Skeletal muscle cell (primary cell): Measurements from ENCODE around the gene MICB.
A peak's percentile ranks its signal among the peaks of the same experiment; 100 is the strongest.
"Not testable (repeated sequence)": the region's sequence is repeated elsewhere in the genome, so short reads cannot be mapped to it uniquely, and the experiment has no call there.

Source experiments
- DNase-seq: peaks from one replicate; pipeline ENCODE4 v3.0.0-alpha.2; 2010; ENCODE audit warnings: low read depth
- H3K4me3 ChIP-seq: 2 replicates; pipeline ENCODE4 v1.5.1; 2011; ENCODE audit warnings: low read depth, mild to moderate bottlenecking, control low read depth, low read length, moderate library complexity

MICB gene

GRCh38 chr6:31473780-31474761 is 23.9 kb upstream of the MICB start:
- DNase-seq, result peak; percentile 27
- no peak overlapping the region for H3K4me3 ChIP-seq

- no peak for DNase-seq
These were observed 23.1 kb upstream of the MICB start for GRCh38 chr6:31474871-31475286.

GRCh38 chr6:31476515-31477139 is 21.3 kb upstream of the MICB start:
- DNase-seq, result no peak
- H3K4me3 ChIP-seq, result no peak overlapping the region

More at GRCh38 chr6:31474871-31475286, 23.1 kb upstream of the MICB start:
- no peak overlapping the region for H3K4me3 ChIP-seq

- H3K4me3 ChIP-seq, result no peak overlapping the region
- no peak for DNase-seq
These were observed 20.4 kb upstream of the MICB start for GRCh38 chr6:31477521-31477920.

GRCh38 chr6:31478186-31478950 is 19.6 kb upstream of the MICB start:
- no peak for DNase-seq

GRCh38 chr6:31479151-31479932 is 18.6 kb upstream of the MICB start:
- no peak for DNase-seq

More at GRCh38 chr6:31478186-31478950, 19.6 kb upstream of the MICB start:
- no peak overlapping the region for H3K4me3 ChIP-seq

GRCh38 chr6:31479933-31480535 is 17.9 kb upstream of the MICB start:
- DNase-seq, result no peak
- no peak overlapping the region for H3K4me3 ChIP-seq

More at GRCh38 chr6:31479151-31479932, 18.6 kb upstream of the MICB start:
- H3K4me3 ChIP-seq, result no peak overlapping the region

- no peak for DNase-seq
- H3K4me3 ChIP-seq, result no peak overlapping the region
These were observed 17.4 kb upstream of the MICB start for GRCh38 chr6:31480574-31480973.

GRCh38 chr6:31483392-31483791 is 14.6 kb upstream of the MICB start:
- no peak for DNase-seq
- H3K4me3 ChIP-seq, result no peak overlapping the region

GRCh38 chr6:31485055-31485454 is 12.9 kb upstream of the MICB start:
- H3K4me3 ChIP-seq, result no peak overlapping the region
- no peak for DNase-seq

GRCh38 chr6:31486065-31486837 is 11.7 kb upstream of the MICB start:
- H3K4me3 ChIP-seq, DNase-seq: not testable (repeated sequence)

- H3K4me3 ChIP-seq, result not testable (repeated sequence)
These were observed 10.3 kb upstream of the MICB start for GRCh38 chr6:31487674-31488073.

GRCh38 chr6:31489086-31489485 is 8.9 kb upstream of the MICB start:
- H3K4me3 ChIP-seq, result no peak overlapping the region
- DNase-seq, result no peak

More at GRCh38 chr6:31487674-31488073, 10.3 kb upstream of the MICB start:
- not testable (repeated sequence) for DNase-seq

GRCh38 chr6:31490115-31490873 is 7.7 kb upstream of the MICB start:
- no peak overlapping the region for H3K4me3 ChIP-seq
- no peak for DNase-seq

- peak overlapping the region; percentile 53 for H3K4me3 ChIP-seq
- DNase-seq, result not testable (repeated sequence)
These were observed 4.4 kb upstream of the MICB start for GRCh38 chr6:31493550-31493874.

- peak overlapping the region; percentile 53 for H3K4me3 ChIP-seq
- no peak for DNase-seq
These were observed 3.9 kb upstream of the MICB start for GRCh38 chr6:31493875-31494694.

GRCh38 chr6:31495580-31495979 is 2.4 kb upstream of the MICB start:
- peak overlapping the region; percentile 53 for H3K4me3 ChIP-seq
- DNase-seq, result no peak
